ENCODE measurements around the gene SLF2.

SLF2 gene

DNA sequence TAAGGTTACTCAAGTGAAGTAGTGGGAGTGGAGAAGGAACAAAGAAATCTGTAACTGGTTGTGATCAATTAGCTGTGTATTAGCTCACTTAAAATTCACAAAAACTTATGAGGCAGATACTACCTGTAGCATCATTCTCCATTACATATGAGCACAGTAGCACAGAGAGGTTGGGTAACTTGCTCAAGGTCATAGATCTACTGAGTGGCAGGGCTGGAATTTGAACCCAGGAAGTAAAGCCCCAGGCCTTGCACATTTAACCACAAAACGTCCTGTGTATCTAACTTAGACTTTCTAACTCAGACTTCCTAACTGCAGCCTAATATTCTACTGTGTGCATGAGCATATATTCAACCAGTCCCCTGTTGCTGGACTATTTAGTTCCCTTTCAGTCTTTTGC is 5.6 kb upstream of the SLF2 start:
- no peak for DNase-seq

DNA sequence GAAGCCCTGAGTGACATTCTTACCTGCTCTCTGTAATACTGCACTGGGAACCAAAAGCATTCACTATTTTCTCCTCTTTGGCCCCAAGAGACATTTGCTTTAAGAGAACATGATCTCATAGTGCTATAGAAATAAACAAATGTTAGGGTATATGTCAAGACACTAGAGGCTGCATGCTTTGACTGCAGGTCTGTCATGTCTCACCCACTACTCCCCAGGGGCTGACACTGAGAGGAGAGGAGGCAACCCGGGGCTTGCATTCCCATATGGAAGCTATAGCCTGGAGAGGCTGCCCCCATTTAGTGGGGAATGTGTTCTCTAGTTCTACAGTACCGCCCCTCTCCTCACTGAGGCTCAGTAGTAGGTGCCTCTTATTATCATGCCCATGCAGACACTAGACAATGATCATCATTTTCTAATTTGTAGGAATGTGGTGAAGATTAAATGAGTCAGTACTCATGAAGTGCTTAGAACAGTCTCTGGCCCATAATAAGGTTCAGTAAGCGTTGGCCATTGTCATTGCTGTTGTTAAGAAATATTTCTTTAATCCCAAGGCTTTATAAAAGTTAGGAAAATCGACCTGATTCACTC is 4.9 kb upstream of the SLF2 start:
- no peak for DNase-seq

DNA sequence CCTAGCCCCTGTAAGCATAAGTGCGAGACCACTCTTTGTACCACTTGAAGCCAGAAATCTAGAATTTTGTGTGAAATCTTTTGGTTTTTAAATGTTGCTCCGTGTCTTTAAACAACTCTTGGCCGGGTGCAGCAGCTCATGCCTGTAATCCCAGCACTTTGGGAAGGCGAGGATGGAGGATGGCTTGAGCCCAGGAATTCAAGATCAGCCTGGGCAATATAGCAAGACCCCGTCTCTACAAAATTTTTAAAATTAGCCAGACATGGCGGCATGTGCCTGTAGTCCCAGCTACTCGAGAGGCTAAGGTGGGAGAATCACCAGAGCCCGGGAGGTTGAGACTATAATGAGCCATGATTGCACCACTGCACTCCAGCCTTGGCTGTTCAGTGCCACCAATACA is 4.4 kb upstream of the SLF2 start:
- DNase-seq = no peak

DNA sequence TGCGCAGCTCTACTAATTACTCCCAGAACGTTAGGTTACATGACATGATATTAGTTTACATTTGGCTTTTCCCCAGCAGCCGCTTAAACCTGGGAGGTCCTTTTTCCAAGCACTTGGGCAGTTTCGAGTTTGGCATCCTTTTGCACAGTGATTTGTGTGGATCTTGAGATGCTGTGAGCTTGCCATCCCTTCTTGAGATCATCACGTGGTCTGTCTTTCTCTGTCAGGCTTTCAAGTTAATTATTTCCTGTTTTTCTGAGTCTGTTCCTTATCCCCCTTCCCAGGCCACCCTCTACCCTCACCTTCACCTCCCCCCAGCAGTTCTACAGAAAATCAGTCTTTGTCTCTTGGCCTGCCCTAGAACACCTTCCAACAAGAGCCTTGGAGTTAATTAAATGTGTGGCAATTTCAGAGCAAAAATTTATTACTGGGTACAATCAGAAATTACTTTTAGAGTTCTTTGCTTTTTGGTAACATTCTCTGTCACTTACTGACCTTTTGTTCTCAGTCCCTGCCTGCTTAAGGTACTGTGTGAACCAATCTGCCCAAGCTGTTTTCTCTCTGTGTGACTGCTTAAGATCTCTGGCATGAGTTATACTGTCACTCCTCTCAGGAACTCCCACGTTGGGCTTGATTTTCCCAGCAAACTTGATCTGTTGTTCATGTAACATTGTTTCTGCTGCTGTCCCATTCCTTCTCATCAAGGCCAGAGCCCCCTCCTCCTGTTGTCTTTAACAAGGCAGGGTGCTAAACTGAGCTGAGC is 3.1 kb upstream of the SLF2 start:
- DNase-seq = no peak

DNA sequence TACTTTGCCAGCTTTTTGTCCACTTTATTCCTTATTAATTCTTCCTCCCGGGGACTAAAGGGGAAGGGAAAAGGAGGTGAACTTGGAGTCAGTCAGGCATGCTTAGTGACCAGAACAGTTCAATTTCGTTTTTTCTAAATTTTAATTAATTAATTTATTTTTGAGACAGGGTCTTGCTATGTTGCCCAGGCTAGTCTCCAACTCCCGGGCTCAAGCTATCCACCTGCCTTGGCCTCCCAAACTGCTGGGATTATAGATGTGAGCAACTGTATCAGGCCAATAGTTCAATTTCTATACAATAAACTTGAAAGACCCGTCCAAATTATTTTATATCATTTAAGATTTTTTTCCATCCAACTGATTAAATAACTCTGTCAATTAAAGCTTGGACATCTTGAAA is 1.3 kb upstream of the SLF2 start:
- no peak for DNase-seq

- no peak for DNase-seq
Measured at GRCh38 chr10:100912013-100912604, 654 bp upstream of the SLF2 start.

DNA sequence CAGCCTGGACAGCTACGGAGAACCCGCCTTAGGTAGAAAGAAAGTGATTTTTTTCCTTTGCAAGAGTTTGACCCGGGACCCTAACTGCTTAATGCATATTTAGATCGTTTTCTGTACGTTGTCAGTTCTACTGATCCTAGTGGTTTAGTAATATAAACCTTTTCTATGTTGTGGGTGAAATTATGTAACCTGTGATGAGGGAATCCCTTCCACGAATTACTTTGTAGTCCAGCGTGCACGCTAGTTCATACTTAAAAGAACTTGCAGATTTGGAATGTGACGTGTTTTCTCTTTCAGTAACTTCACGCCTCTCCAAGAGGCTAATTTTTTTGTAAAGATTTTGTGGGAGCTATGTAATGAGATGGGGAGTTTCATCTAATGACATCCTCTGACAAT is 705 bp downstream of the SLF2 start:
- no peak for DNase-seq

DNA sequence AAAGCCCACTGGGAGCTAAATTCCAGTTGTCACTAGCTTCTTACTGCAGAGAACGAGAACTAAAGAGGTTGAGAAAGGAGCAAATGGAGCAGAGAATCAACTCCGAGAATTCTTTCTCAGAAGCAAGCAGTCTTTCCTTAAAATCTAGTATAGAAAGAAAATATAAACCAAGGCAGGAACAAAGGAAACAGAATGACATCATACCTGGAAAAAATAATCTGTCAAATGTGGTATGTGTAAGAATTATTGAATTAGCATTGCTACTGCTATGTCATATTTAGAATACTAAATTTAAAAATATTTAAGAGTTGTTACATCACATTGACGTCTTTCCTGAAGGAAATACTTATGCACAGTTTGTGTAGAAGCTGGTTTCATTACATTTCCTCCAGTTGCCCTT is 4.3 kb downstream of the SLF2 start:
- no peak for DNase-seq

DNA sequence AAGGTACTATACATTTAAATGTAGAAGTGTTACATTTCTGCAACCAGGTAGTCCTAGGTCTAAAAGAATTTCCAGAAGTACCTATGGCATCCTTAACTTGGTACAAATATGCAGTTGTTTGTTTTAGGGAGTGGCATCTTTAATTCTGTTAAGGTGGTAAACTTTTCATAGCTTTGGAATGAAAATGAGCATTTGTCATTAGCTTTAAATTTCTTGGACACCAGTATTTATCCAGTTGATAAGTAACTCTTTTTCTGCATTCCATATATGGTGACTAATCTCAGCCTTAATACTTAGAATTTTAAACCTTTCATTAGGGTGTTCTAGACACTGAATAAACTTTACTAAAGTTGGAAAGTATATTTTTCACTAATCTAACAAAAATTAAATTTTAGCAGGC is 10.8 kb downstream of the SLF2 start:
- no peak for DNase-seq

DNA sequence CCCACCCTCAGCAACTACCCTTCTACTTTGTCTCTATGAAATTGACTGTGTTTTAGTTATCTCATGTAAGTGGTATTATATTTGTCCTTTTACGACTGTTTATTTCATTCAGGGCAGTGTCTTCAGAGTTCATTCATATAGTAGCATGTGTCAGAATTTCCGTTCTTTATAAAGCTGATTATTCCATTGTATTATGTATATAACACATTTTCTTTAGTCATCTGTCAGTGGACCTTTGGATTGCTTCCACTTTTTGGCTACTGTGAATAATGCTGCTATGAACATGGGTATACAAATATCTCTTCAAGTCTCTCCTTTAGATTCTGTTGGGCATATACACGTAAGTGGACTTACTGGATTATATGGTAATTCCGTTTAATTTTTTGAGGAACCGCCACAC is 14.5 kb downstream of the SLF2 start:
- DNase-seq = no peak

GRCh38 chr10:100928039-100928438 is 15.3 kb downstream of the SLF2 start:
- DNase-seq = no peak

DNA sequence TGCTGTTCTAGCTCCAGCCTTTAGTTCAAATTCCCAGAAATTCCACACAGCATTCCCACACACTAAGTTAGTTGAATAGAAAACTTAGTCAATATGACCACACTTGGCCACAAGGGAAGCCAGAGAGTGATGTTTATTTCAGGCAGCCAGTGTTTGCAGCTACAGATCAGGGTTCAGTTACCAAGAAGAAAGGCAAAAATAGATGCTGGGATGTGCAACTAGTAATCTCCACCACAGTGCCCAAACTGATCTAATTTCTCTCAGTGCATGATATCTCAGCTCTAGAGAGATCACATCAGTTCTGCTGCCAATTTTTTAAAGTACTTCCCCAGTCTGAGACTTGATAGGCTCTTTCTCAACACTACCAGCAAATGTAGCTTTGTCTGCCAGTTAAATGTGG is 17.6 kb downstream of the SLF2 start:
- no peak for DNase-seq

DNA sequence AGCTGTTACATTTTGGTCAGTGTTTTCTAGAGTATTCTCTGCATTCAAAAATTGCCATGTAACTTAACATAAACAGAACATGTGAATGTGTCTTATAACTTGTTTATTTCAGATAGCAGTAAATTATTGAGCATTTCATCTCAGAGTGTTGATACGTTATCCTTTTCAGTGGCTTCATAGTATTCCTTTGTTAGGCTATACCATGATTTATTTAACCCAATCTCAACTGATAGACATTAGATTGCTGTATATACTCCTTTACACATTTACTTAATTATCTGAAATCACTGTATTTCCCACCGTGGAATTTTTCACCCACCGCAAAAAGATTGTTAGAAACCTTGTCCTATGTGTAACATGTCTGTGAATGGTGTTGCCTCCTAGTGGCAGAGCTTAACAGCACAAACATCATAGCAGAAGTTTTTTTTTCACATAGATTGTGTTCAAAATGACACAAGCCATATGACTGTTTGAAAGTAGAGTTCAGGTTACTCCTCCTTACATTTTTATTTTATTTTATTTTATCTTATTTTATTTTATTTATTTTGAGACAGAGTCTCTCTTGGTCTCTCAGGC is 21.4 kb downstream of the SLF2 start:
- peak; percentile 13 for DNase-seq

GRCh38 chr10:100939763-100940344 is 27.1 kb downstream of the SLF2 start:
- no peak for DNase-seq

- no peak for DNase-seq
Measured at GRCh38 chr10:100942229-100942628, 29.5 kb downstream of the SLF2 start.

DNA sequence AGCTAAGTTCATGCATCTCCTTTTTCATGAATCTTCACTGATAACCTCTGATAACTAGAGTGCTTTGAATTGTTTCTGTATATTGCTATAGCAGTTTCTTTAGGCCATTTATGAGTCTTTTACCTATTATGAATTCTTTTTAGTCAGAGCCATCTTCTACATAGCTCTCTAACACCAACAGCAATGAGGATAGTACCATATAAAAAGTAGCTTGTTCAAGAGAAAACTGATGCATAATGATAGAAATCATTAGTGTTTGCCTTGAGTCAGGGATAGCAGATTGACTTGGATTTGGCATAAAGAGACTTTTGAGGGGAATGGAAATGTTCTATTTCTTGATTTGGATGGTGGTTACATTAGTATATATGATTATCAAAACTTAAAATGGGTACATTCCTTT is 30.7 kb downstream of the SLF2 start:
- DNase-seq = no peak

- no peak for DNase-seq
Measured at GRCh38 chr10:100945754-100946153, 33.0 kb downstream of the SLF2 start.

DNA sequence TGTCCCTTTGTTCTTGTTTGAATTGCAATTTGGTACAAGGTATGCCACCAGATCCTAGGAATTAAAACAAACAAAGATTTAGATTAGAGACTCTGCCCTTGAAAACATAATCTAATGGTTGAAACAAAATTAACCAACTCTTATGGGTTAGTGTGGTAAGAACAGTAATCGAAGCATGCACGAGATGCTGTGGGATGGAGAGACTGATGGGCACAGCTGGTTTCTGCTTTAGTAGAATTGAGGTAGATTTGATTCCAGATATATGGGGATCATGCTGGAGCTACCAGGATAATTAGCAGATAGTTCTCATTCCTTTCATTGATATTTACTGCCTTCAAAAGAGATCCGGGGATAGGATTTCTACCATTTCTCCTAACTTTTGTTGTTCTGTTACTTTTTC is 36.2 kb downstream of the SLF2 start:
- DNase-seq = no peak

- no peak for DNase-seq
Measured at GRCh38 chr10:100960251-100960650, 47.5 kb downstream of the SLF2 start.

GRCh38 chr10:100962351-100963080 is 49.8 kb downstream of the SLF2 start:
- DNase-seq = no peak

DNA sequence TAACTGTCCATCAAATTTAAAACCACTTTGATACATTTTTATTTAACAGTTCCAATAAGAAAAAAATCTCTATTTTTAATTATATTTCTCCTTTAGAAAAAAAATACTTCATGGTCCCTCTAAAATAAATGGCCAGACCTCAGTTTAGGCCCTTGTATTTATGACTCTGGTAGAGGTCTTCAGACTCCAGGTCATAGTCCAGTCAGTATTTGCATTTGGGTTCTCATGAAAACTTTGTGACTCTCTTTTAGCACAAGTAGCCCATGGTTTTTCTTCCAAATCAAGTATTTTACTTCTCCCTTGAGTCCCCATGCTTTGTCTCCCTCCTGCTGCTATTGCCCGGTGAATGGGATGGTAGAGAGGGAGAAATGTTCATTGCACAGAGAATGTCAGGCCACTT is 51.1 kb downstream of the SLF2 start:
- no peak for DNase-seq

GRCh38 chr10:100965820-100966219 is 53.1 kb downstream of the SLF2 start:
- DNase-seq = no peak

DNA sequence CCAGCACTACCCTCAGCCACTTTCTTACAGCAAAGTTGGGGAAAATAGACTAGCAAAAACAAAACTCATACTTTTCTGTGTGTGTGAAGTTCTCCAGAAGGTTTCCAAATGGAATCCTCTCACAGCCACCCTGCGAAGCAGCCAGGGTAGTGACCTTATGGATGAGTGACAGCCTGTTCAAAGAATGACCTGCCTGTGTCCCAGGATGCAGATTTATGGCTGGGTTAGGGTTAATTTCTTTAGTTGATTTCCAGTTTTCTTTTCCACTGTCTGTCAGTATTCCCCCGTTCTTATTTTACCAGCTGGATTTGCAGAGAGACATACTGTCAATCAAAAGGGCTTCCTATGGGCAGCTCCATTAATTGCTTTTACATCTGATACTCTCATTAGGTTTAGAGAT is 54.1 kb downstream of the SLF2 start:
- no peak for DNase-seq
